Peyer's patch (tissue), 4 donors: ENCODE data around the gene ZDHHC18.

ENCODE experiments used
- CTCF ChIP-seq, 6 experiments: fragments of 450-650 bp in 4 of 6; fragments of 200-600 bp in 2 of 6; sonication (generic) in 1 of 6; IDR thresholded peaks; one replicate each; pipeline ENCODE4 v1.5.1; 2017 to 2019; ENCODE audit warnings: antibody characterized with exemption in 6 of 6, mild to moderate bottlenecking in 3 of 6, moderate library complexity in 1 of 6
- POLR2A ChIP-seq, 2 donors: fragments of 450-650 bp; IDR thresholded peaks; one replicate each; pipeline ENCODE4 v1.5.1; 2017; ENCODE audit warnings: antibody characterized with exemption in 2 of 2, mild to moderate bottlenecking in 2 of 2, moderate library complexity in 2 of 2

GRCh38 chr1:26856604-26857469 lies 30.3 kb downstream of the ZDHHC18 start:
- no peak for TF ChIP-seq CTCF (IDR thresholded peaks at IDR 0.05)
- TF ChIP-seq POLR2A (IDR thresholded peaks at IDR 0.05) = no peak
